Cardiac fibroblast (primary cell): ENCODE results near the gene ARMH1.
"Not testable (repeated sequence)": the region's sequence is repeated elsewhere in the genome, so short reads cannot be mapped to it uniquely, and the experiment has no call there.

Experiments
- DNase-seq, 2 donors: peaks; one replicate each; pipeline versions ENCODE4 v3.0.0 to v3.0.0-alpha.2; 2010; ENCODE audit warnings: low read depth in 2 of 2
- H3K4me3 ChIP-seq, 2 donors: replicated peaks in 1 of 2; 1 replicate in 1 of 2; 2 replicates in 1 of 2; pipeline ENCODE4 v1.5.1; 2011; ENCODE audit warnings: low read depth in 2 of 2, low read length in 2 of 2, mild to moderate bottlenecking in 2 of 2, moderate library complexity in 1 of 2
- CTCF ChIP-seq: IDR thresholded peaks from one replicate; pipeline ENCODE4 v1.5.1; 2011; ENCODE audit warnings: low read depth, mild to moderate bottlenecking, low read length, inconsistent platforms

Gene ARMH1

GRCh38 chr1:44733365-44733764 is 58.9 kb downstream of the ARMH1 start:
- no peak overlapping the region for H3K4me3 ChIP-seq
- DNase-seq: peak; percentile 64 to 85
- TF ChIP-seq CTCF: no peak

GRCh38 chr1:44733784-44734183 is 59.3 kb downstream of the ARMH1 start:
- no peak overlapping the region for H3K4me3 ChIP-seq
- DNase-seq: no peak
- TF ChIP-seq CTCF: no peak

- DNase-seq: no peak
- no peak overlapping the region for H3K4me3 ChIP-seq
- no peak for TF ChIP-seq CTCF
Measured at GRCh38 chr1:44735992-44736391, 61.5 kb downstream of the ARMH1 start.

GRCh38 chr1:44738953-44739306 is 64.4 kb downstream of the ARMH1 start:
- not testable (repeated sequence) for DNase-seq
- H3K4me3 ChIP-seq: peak overlapping the region; percentile 74 to 75

- TF ChIP-seq CTCF: no peak
- peak; percentile 98 to 99 for DNase-seq
- H3K4me3 ChIP-seq: peak within 1 kb of the TSS; percentile 74 to 75
Measured at GRCh38 chr1:44739307-44740178, 65.0 kb downstream of the ARMH1 start, which contains the start of gene KIF2C. Gene KIF2C (plus strand): TSS chr1:44739837. CDS start chr1:44739933, 96 bp downstream.

GRCh38 chr1:44740179-44740617 is 65.7 kb downstream of the ARMH1 start:
- peak overlapping the region; percentile 74 to 75 for H3K4me3 ChIP-seq
- TF ChIP-seq CTCF: no peak
- DNase-seq: no peak

- DNase-seq: no peak
- no peak for TF ChIP-seq CTCF
- no peak overlapping the region for H3K4me3 ChIP-seq
Measured at GRCh38 chr1:44743211-44743610, 68.7 kb downstream of the ARMH1 start.
